ENCODE results near the gene TLR3.

Gene TLR3

DNA sequence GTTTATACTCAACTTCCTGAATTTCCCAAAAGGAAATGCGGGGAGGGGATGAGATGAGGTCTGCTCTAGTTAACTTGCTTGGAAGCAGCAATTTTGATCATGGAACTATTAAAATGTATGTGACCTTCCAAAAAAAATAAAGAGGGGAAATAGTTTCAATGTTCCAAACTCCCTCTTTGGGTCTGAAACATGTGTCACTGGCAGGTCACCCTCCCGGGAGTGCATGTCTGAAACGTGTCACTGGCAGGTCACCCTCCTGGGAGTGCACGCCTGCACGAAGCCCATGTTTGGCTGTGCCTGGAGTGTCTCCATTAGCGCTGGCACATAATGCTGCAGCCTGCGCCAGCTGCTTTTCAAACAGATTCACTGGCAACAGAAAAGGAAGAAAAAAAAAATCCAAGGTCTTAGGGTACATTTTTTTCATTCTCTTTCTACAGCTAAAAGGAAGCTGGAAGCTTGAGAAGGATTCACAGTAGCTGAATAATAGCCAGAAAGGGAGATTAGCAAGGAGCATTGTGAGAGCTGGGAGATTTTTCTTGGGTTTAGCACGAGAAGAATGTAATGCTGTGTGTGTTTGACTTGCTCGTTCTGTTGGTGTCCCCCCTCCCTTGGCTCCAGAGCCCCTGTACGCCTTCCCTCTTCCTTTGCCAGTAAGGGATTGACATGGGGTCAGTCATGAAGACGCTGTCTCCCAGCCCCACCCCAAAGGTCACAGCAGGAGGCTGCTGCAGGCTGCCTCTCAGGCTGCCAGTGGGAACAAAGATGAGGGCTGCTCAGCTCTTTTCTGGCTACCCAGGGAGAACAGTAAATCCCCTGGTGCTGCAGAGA lies 39.2 kb upstream of the TLR3 start:
- Histone ChIP-seq H3K9me2 (replicated peaks; ENCODE audit: control insufficient read depth, low read length) (no peaks in the 10 kb centered on the region), H3K27me3 (ENCODE audit: control insufficient read depth, low read length) (peaks cover 6% of the 10 kb centered on the region; the same call in 1 of the 2 replicates), H3K9me3 (ENCODE audit: control insufficient read depth, insufficient read depth, low read length) (no peaks in the 10 kb centered on the region), H3K4me1 (ENCODE audit: control insufficient read depth, low read length) (no peaks in the 10 kb centered on the region), H3K4me2 (ENCODE audit: low read length) (no peak overlapping the region), H3K79me2 (ENCODE audit: control insufficient read depth, low read length) (no peaks in the 10 kb centered on the region), H3K4me3 (ENCODE audit: low read length) (no peak overlapping the region), H3F3A (ENCODE audit: control insufficient read depth, insufficient read depth) (no peaks in the 10 kb centered on the region), H3K36me3 (ENCODE audit: control insufficient read depth, low read length) (no peaks in the 10 kb centered on the region), H4K20me1 (ENCODE audit: control insufficient read depth, insufficient read depth, low read depth, low read length) (no peaks in the 10 kb centered on the region), H3K27ac (ENCODE audit: low read depth, low read length) (no peak overlapping the region)
- no peak for TF ChIP-seq EZH2phosphoT487 (IDR thresholded peaks at IDR 0.05; ENCODE audit: borderline replicate concordance, low read length)
- TF ChIP-seq, protein P1, sequence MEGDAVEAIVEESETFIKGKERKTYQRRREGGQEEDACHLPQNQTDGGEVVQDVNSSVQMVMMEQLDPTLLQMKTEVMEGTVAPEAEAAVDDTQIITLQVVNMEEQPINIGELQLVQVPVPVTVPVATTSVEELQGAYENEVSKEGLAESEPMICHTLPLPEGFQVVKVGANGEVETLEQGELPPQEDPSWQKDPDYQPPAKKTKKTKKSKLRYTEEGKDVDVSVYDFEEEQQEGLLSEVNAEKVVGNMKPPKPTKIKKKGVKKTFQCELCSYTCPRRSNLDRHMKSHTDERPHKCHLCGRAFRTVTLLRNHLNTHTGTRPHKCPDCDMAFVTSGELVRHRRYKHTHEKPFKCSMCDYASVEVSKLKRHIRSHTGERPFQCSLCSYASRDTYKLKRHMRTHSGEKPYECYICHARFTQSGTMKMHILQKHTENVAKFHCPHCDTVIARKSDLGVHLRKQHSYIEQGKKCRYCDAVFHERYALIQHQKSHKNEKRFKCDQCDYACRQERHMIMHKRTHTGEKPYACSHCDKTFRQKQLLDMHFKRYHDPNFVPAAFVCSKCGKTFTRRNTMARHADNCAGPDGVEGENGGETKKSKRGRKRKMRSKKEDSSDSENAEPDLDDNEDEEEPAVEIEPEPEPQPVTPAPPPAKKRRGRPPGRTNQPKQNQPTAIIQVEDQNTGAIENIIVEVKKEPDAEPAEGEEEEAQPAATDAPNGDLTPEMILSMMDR (IDR thresholded peaks at IDR 0.05; ENCODE audit: low read depth, low read length, poor library complexity, severe bottlenecking): no peak

- H3K4me2 ChIP-seq (ENCODE audit: low read length): no peak overlapping the region
- peaks cover 6% of the 10 kb centered on the region; the same call in 1 of the 2 replicates for H3K27me3 ChIP-seq (ENCODE audit: control insufficient read depth, low read length)
- H3K79me2 ChIP-seq (ENCODE audit: control insufficient read depth, low read length): no peaks in the 10 kb centered on the region
- H3F3A ChIP-seq (ENCODE audit: control insufficient read depth, insufficient read depth): no peaks in the 10 kb centered on the region
- no peaks in the 10 kb centered on the region for H3K4me1 ChIP-seq (ENCODE audit: control insufficient read depth, low read length)
- H3K9me2 ChIP-seq (replicated peaks; ENCODE audit: control insufficient read depth, low read length): no peaks in the 10 kb centered on the region
- H4K20me1 ChIP-seq (ENCODE audit: control insufficient read depth, insufficient read depth, low read depth, low read length): no peaks in the 10 kb centered on the region
- H3K36me3 ChIP-seq (ENCODE audit: control insufficient read depth, low read length): no peaks in the 10 kb centered on the region
- no peak overlapping the region for H3K27ac ChIP-seq (ENCODE audit: low read depth, low read length)
- H3K4me3 ChIP-seq (ENCODE audit: low read length): no peak overlapping the region
- H3K9me3 ChIP-seq (ENCODE audit: control insufficient read depth, insufficient read depth, low read length): no peaks in the 10 kb centered on the region
- TF ChIP-seq, protein P1 (IDR thresholded peaks at IDR 0.05; ENCODE audit: low read depth, low read length, poor library complexity, severe bottlenecking): no peak
- TF ChIP-seq EZH2phosphoT487 (IDR thresholded peaks at IDR 0.05; ENCODE audit: borderline replicate concordance, low read length): no peak
Observed at GRCh38 chr4:186030399-186030775, 38.6 kb upstream of the TLR3 start.

DNA sequence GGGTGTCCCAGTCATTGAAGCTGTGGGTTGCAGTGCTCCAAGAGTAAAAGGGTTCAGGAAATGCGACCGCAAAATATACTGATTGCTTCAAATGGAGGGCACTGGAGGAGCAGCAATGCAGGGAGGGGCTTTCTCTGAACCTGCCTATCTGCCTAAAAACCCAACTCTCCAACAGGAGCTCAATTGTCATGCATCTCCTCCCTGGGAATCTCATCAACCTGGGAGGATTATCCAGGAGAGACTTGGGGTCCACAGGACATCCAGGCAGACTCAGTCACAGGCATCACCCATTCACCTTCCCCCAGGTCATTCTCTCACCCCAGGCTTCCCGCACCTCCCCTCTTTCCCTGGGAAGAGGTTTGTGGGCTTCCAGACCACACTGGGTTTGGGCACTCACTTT lies 38.2 kb upstream of the TLR3 start:
- Histone ChIP-seq H3K4me1 (ENCODE audit: control insufficient read depth, low read length) (no peaks in the 10 kb centered on the region), H4K20me1 (ENCODE audit: control insufficient read depth, insufficient read depth, low read depth, low read length) (no peaks in the 10 kb centered on the region), H3K36me3 (ENCODE audit: control insufficient read depth, low read length) (no peaks in the 10 kb centered on the region), H3K4me2 (ENCODE audit: low read length) (no peak overlapping the region), H3K4me3 (ENCODE audit: low read length) (no peak overlapping the region), H3F3A (ENCODE audit: control insufficient read depth, insufficient read depth) (no peaks in the 10 kb centered on the region), H3K27me3 (ENCODE audit: control insufficient read depth, low read length) (peaks cover 6% of the 10 kb centered on the region; the same call in 1 of the 2 replicates), H3K27ac (ENCODE audit: low read depth, low read length) (no peak overlapping the region), H3K9me2 (replicated peaks; ENCODE audit: control insufficient read depth, low read length) (no peaks in the 10 kb centered on the region), H3K9me3 (ENCODE audit: control insufficient read depth, insufficient read depth, low read length) (no peaks in the 10 kb centered on the region), H3K79me2 (ENCODE audit: control insufficient read depth, low read length) (no peaks in the 10 kb centered on the region)
- TF ChIP-seq EZH2phosphoT487 (IDR thresholded peaks at IDR 0.05; ENCODE audit: borderline replicate concordance, low read length): no peak
- TF ChIP-seq, protein P1 (IDR thresholded peaks at IDR 0.05; ENCODE audit: low read depth, low read length, poor library complexity, severe bottlenecking): no peak
